GM08714 (cell line): ENCODE data around the gene EPHA4.

Experiments
- H3K4me3 ChIP-seq: fragments of 200-500 bp; sonication (Bioruptor generic); 2 replicates; pipeline ENCODE4 v1.5.1; 2014; ENCODE audit warnings: mild to moderate bottlenecking, low read length, inconsistent platforms
- ZNF274 ChIP-seq: IDR thresholded peaks from 2 replicates; pipeline ENCODE4 v1.6.1; 2012; ENCODE audit warnings: mild to moderate bottlenecking, low read depth, low read length

EPHA4 gene

GRCh38 chr2:221448844-221449390, 123.2 kb downstream of the EPHA4 start:
- H3K4me3 ChIP-seq, result no peak overlapping the region
- TF ChIP-seq ZNF274, result no peak

DNA sequence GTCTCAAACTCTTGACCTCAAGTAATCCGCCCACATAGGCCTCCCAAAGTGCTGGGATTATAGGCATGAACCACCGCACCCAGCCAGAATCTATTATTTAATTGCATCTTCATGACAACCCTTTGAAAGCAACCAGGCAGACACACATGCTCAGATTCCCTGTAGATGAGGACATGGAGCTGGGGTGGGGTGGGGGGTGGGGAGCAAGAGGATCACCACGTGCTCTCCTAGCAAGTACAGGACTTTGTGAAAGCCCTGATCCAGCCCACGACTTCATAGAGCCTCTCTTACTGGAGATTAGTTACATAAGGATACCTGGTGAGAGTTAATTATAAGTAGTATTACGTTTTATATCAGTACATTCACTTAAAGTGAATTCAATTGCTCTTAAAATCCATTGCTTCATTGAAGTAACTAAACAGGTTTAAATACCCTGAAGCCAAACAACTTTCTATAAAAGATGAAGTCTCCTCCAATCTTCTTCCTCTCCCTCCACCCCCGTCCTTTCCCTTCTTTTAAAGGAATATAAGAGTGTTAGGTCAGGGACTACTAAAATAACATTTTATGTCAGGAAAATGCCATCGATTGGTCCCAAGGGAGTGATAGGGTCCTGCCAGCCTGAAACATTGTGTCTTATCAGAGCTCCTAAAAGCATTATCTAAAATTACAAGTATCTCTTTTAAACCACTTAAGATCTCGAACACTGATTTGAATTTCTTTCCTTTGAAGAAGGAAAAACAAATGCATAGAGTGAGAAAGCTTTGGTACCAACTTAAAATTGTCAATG, 123.9 kb downstream of the EPHA4 start:
- TF ChIP-seq ZNF274, result no peak

GRCh38 chr2:221447310-221447709, 124.8 kb downstream of the EPHA4 start:
- TF ChIP-seq ZNF274, result no peak
- H3K4me3 ChIP-seq, result no peak overlapping the region

More for the DNA sequence above, 123.9 kb downstream of the EPHA4 start:
- no peak overlapping the region for H3K4me3 ChIP-seq

DNA sequence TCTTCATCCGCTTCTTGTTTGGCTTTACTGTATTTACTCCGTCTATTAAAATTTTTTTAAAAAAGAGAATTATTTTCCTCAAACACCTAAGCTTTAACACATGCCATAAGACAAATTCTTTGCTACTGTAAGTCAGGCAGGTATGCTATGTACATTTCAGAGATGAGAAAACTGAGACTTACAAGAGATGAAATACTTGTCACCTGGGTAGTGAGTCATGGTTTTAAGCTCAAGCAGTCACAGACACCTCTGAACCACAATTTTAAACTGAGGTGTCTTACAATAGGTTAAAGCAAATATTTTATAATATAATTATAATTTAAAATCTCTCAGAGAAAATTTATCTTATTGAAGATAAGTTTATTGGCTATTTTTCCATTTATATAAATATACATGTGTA, 126.0 kb downstream of the EPHA4 start:
- no peak for TF ChIP-seq ZNF274
- no peak overlapping the region for H3K4me3 ChIP-seq

DNA sequence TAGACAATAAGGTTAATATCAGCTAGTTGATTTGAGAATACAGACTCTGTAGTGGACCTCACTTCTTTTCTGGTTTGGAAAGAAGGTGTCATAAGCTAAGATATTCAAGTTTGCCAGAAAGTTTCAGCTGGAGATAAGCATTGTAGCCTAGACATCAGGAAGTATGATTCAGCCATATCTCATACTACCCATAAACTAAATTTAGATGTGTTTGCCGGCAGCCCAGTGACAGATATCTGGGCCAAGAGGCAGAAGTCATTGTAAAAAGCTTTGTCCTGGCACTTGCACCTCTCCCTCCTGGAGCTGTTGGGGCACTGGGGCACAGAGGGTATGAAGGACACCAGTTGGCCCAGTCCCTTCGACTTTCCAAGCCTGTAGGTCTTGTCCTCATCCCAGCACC, 128.0 kb downstream of the EPHA4 start:
- H3K4me3 ChIP-seq, result no peak overlapping the region
- TF ChIP-seq ZNF274, result no peak

- no peak overlapping the region for H3K4me3 ChIP-seq
- no peak for TF ChIP-seq ZNF274
Observed at GRCh38 chr2:221443645-221444044, 128.5 kb downstream of the EPHA4 start.

GRCh38 chr2:221442128-221442527, 130.0 kb downstream of the EPHA4 start:
- H3K4me3 ChIP-seq, result no peak overlapping the region
- TF ChIP-seq ZNF274, result no peak

GRCh38 chr2:221439761-221440479, 132.2 kb downstream of the EPHA4 start:
- no peak for TF ChIP-seq ZNF274
- H3K4me3 ChIP-seq, result no peak overlapping the region

GRCh38 chr2:221437056-221437455, 135.0 kb downstream of the EPHA4 start:
- no peak overlapping the region for H3K4me3 ChIP-seq
- TF ChIP-seq ZNF274, result no peak

- no peak overlapping the region for H3K4me3 ChIP-seq
- TF ChIP-seq ZNF274, result no peak
Observed at GRCh38 chr2:221435171-221435570, 136.9 kb downstream of the EPHA4 start.

DNA sequence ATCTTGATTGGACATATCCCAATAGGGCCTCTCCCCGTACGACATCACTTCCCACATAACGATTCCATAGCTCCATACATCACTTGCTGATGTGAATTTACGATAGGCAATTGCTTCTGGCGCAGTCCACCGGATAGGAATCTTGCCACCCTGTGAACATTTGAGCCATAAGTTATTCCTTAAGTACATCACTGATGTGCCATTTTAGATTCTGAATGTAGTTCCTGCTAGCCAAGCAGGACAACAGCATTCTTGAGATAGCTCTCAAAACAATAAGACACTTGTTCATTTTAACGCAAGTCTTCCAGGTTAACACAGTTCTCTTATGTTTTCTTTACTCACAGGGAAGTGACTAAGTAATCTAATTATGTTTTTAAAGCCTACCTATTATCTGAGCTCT, 138.0 kb downstream of the EPHA4 start:
- H3K4me3 ChIP-seq, result no peak overlapping the region
- TF ChIP-seq ZNF274, result no peak

DNA sequence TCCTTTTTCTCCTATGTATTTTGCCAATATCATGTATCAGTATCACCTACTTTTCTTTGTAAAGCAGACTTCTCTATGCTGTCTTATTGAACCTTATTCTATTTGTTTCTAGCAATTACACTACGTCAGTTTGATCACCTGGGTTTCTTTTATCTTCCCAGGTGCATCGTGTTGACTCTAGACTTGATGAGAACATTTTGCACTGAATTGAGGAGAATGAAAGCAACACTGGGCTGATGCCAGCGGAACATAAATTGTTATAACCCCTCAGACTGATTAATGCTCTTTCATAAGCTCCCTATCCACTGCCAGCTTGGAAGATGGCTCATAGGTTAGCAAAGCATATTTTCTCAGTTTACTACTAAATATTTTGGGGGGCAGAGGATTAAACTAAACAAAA, 140.6 kb downstream of the EPHA4 start:
- H3K4me3 ChIP-seq, result no peak overlapping the region
- no peak for TF ChIP-seq ZNF274

DNA sequence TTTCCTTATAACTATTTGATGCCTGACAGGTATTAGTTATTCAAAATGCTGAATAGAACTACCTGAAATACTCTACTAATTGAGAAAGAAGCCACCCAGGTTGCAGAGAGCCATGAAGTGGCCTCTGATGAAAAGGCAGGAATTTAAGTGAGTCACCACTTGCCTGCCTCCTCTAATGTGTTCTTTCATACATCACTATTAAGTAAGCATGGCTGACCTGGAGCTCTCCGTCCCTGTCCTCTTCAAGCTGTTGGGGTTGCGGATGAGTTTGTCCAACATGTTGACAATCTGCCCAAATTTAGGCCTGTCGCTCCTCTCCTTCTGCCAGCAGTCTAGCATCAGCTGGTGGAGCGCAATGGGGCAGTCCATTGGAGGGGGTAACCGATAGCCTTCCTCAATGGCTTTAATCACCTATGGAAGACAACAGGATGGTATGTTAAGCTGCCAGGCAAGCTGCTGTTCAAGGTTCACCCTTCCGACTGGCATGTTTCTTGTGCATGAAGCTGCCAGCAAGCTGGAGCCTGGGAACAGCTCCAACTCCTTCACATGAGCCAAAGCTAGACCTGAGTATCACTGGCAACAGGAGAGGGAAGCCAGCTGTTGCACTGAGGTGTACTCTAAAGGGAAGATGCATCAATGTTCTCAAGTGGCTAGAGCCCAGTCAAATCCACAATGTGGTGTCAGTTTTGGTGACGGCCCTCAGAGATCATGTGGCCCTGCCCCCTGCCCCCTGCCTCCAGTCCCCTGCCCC, 142.2 kb downstream of the EPHA4 start:
- no peak overlapping the region for H3K4me3 ChIP-seq
- no peak for TF ChIP-seq ZNF274

DNA sequence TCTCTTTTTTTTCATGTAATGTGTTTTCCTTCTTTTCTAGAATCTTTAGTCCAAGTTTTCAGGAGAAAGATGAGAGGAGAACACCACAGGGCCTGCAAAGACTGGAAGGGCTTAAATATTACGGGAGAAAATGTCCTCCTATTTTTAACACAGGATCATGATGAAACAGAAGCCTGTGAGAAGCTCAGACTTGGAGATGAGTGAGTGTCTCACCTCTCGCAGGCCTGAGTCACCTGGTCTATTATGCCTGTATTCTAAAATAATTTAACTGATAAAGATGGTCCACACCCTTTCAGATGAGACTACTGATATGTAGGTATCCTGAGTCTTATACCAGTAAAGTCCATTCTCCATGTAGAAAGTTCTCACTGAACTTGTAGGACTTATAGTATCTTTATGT, 143.2 kb downstream of the EPHA4 start:
- TF ChIP-seq ZNF274, result no peak

More for the DNA sequence above, 143.2 kb downstream of the EPHA4 start:
- H3K4me3 ChIP-seq, result no peak overlapping the region
